AG09309 (cell line): Measurements from ENCODE around the gene CATSPER1.

Experiments used
- DNase-seq: peaks from one replicate; pipeline ENCODE4 v3.0.0-alpha.2; 2010; ENCODE audit warnings: low read depth
- H3K4me3 ChIP-seq: 2 replicates; pipeline ENCODE4 v1.5.1; 2011; ENCODE audit warnings: mild to moderate bottlenecking, low read depth, low read length, moderate library complexity; ENCODE audit not compliant: control insufficient read depth
- CTCF ChIP-seq: IDR thresholded peaks from 2 replicates; pipeline ENCODE4 v1.5.1; 2011; ENCODE audit warnings: mild to moderate bottlenecking, low read depth, low read length, inconsistent platforms; ENCODE audit not compliant: insufficient read depth, control insufficient read depth; ENCODE audit errors: missing control alignments

The CATSPER1 gene

DNA sequence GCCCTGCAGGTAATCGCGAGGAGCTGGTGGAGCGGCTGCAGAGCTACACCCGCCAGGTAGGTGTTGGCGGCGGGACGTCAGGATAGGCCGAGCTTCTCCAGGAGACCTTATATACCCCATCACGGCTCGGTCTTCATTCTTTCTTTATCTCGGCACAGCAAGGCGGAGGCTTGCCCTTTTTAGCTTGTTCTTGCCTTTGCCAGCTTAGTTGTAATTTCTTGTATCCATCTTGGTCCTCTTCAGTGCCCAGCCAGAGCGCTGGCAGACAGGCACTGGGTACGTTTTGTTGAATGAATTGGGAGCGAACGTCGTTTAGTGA is 26.3 kb upstream of the CATSPER1 start:
- TF ChIP-seq CTCF, result no peak
- no peak for DNase-seq
- peak overlapping the region; percentile 79 for H3K4me3 ChIP-seq

- no peak for TF ChIP-seq CTCF
- H3K4me3 ChIP-seq, result peak within 1 kb of the TSS; percentile 79
- DNase-seq, result peak; percentile 91
Observed at GRCh38 chr11:66051766-66052663, 25.7 kb upstream of the CATSPER1 start, which contains the start of gene SF3B2. TSS of gene SF3B2 (plus strand) at chr11:66052364. CDS start at chr11:66052385, 21 bp downstream.

DNA sequence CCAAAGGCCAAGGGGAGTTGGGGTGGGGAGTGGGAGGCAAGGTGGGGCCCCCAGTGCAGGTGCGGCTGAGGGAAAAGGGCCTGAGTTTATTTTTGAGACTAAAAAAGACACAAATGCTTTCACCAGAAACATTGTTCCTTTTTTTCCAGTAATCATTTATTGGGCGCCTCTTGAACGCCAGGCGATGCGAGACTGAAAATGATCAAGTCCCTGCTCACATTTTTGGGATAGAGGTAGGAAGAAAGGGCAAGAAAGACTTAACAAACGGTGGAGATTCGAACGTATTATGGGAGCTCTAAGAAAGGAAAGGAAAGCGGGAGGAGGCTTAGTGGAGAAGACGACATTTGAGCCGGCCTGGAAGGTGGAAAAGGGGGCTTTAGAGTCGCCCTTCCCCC is 25.1 kb upstream of the CATSPER1 start:
- DNase-seq, result no peak
- H3K4me3 ChIP-seq, result peak overlapping the region; percentile 54
- no peak for TF ChIP-seq CTCF

DNA sequence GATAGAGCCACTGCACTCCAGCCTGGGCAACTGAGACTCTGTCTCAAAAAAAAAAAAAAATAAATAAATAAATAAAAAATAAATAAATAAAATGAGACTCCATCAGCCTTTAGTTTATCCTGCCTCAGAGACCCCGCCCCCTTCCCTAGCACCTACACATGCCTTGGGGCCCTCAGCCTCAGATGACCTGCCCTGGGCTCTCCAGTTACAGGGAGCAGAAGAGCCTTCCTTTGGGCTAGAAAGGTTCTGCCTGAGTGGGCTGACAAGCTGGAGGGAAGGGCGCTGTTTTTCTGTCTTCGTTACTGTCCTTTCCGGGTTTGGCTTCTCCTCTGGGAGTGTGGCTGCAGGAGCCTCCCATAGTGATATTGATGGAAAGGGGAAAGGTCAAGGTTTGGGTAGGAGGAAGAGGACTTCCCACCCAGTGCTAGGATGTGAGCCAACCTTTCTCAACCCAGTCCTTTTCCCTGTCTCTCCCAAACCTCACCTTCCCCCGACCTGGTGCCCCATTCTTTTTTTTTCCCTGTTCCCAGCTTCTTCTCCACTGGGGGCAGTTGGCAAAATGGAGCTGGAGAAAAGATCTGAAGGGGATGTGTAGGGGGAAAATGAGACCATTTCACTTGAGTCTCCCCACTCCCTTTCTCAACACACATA is 24.4 kb upstream of the CATSPER1 start:
- DNase-seq, result no peak
- TF ChIP-seq CTCF, result no peak
- no peak overlapping the region for H3K4me3 ChIP-seq

DNA sequence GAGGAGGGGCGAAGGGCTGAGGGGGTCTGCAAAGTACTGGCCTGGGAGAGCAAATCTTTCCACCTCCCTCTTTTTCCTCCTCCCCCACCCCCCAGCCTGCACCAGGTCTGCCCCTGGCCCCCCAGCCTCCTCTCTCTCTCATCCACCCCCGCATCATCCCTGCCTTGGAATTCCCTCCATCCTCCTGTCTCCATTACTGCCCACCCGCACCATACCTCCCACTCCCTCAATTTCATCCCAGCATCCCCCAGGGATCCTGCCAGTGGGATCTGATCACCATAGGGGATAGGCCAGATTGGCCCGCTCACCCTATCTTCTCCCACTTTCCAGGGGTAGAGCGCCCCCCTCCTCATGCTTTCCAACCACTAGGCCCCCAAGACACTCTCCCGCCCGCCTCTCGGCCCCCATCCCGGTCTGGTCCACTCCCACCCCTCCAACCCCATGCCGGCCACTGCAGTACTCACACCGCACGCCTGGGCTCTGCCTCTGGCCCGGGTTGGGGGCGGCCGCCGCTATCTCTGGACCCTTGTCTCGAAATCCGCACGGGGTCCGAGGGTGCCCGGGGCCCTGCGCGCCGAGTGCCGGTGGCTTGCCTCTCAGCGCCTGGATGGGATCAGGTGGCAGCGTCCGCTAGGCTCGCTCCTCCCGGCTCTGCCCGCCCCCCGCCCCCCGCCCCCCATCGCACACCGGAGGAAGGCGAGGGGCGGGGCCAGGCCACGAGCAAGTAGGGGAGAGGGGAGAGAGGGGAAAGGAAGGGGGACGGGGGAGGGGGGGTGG is 22.5 kb upstream of the CATSPER1 start, which contains the start of gene GAL3ST3:
Gene GAL3ST3 (minus strand): TSS at position 615 of the 777 bp plus-strand sequence. CDS start 3,746 bp downstream, outside the sequence.
- no peak within 1 kb of the TSS for H3K4me3 ChIP-seq
- no peak for DNase-seq
- no peak for TF ChIP-seq CTCF

DNA sequence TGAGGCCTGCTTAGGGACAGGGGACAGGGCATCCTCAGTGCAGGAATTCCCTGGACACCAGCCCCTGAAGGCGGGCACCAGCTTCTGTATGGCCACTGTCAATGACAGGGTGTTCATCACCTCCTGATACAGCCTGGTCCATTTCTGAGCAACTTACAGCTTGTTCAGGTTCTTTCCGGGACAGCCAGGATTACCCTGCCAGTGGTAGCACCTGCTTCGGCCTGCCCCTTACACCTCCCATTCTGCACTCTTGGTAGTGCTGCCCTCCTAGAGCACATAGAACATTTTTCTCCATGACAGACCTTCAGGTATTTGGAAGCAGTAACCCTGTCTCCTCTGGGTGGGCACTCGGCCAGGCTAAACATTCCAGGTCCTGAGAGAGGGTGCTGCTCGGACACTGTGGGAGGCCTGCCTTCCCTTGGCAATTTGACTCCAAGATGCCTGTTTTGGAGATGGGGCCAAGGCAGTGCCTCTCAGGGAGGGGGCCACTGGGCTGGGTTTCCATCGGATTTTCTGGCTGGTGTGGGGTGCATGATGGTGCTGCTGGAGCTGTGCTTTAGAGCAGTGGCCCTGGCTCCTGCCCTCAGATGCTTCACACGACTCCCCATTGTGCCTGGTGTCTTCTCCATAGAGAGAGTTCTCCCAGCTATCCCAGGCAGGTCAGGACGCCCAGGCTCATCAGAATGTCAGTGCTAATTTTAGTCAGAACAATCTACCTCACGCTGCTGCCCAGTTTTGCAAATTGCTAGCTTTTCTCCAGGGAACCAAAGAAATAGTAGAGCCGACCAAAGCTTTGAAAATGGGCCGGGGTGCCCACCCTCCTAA is 21.5 kb upstream of the CATSPER1 start:
- no peak overlapping the region for H3K4me3 ChIP-seq
- no peak for DNase-seq
- no peak for TF ChIP-seq CTCF
